SK-N-SH (cell line): ENCODE measurements around the gene SGCB. TPM values are rescaled to one million over a fixed set of nuclear protein-coding genes. Genes with fewer than 3 reads are reported as not detected.

Experiments
- SMC3 ChIP-seq: IDR thresholded peaks from 2 replicates; pipeline ENCODE4 v1.6.1; 2012; ENCODE audit warnings: low read depth, low read length, improper control_type of control experiment
- polyA plus RNA-seq, 3 experiments: library from polyadenylated mRNA; depleted of rRNA; stranded (reverse); fragments of >200 nt; gene quantifications; 2 replicates each; pipeline ENCODE4 v1.2.3, GENCODE V29; 2012
- small RNA-seq, 7 experiments: library from RNA; depleted of rRNA; stranded (forward); fragments of <200 nt; gene quantifications; one replicate each; pipeline ENCODE3, GENCODE V24; 2012

Gene SGCB
- polyA plus RNA-seq, 1 of the 3 experiments (the other 2 are of a cell fraction), result 25.1 TPM

DNA sequence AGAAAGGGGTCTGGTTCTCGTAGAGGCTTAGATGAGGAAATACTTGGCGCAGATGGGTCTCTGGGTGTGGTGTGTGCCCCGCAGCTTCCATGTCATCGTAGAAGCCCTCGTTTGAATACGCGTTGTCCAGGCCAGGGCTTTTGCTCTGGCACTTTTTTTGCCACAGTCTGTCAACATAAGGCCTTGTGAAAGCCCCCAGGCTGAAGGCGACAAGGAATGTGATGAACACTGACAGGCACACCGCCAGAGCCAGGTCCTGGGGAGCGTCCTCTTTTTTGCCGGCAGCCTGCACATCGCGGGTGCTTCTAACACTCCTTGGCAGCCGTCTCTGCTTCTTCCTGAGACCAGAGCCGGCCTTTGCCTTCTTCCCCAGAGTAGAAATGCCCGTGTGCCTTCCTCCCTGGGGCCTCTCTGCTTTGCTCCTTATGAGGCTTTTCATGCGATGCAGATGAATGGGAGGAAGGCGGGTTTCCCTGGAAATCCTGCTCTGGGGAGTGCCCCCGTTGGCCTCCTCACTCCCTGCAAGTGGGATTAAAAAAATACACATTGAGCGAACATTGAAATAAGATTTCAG lies 42.4 kb downstream of the SGCB start (continued):
- no peak for TF ChIP-seq SMC3
- TF ChIP-seq, all 33 proteins: peak for 0

Small RNA genes lying within 50 kb of the gene (small RNA-seq; reads per million reads assigned to genes)
- gene AC104784.1, result 0 reads per million in 7 experiments

Other genes starting within 250 kb of the SGCB start
- 42.9 and 52.8 TPM in 2 replicates for gene DCUN1D4, start 195.1 kb downstream of the SGCB start, polyA plus RNA-seq (2012; rRNA removed)
- 0.07 and 0.08 TPM in 2 replicates for gene LRRC66, start 17.9 kb downstream of the SGCB start, polyA plus RNA-seq (2012; rRNA removed)
- 0.84 and 1.2 TPM in 2 replicates for gene SPATA18, start 13.0 kb upstream of the SGCB start, polyA plus RNA-seq (2012; rRNA removed)